ENCODE data around the gene DNAJB11.

DNAJB11 gene

DNA sequence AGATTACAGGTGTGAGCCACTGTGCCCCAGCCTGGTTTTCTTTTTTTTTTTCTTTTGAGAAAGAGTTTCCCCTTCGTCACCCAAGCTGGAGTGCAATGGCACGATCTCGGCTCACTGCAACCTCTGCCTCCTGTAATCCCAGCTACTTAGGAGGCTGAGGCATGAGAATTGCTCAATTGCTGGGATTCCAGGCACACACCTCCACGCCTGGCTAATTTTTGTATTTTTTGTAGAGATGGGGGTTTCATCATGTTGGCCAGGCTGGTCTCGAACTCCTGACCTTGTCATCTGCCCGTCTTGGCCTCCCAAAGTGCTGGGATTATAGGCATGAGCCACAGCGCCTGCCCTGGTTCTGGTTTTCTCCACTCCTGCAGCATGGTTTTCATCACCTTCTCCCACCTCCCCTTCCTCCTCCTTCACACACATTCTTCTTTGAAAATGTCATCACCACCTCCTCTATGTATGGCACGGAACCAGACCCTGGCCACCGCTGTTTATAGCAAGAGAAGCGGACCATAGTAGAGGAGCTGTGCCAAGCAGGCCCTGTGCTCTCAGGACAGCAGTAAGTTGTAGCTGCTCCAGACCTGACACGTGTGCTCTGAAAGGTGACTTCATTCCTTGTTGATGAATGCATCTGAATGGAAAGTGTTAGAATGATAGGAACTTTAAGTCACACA, 27.7 kb downstream of the DNAJB11 start:
- DNase-seq: no peak

GRCh38 chr3:186598794-186599141, 28.2 kb downstream of the DNAJB11 start:
- DNase-seq: no peak

- no peak for DNase-seq
Observed at GRCh38 chr3:186599142-186599784, 28.7 kb downstream of the DNAJB11 start.

GRCh38 chr3:186599785-186600166, 29.3 kb downstream of the DNAJB11 start:
- no peak for DNase-seq

DNA sequence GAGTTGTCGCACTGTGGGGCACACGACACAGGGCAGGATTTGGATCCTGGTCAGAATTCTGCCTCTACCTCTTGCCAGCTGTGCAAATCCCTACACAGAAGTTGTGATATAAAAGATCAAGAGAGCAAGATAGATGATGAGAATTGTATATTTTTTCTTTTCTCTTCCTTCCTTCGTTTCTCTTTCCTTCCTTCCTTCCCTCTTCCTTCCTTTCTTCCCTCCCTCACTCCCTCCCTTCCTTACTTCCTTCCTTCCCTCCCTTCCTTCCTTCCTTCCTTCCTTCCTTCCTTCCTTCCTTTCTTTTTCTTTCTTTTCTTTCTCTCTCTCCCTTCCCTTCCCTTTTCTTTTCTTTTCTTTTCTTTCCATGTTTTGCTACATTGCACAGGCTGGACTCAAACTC, 30.4 kb downstream of the DNAJB11 start:
- no peak for DNase-seq

GRCh38 chr3:186603159-186603558, 32.6 kb downstream of the DNAJB11 start:
- no peak for DNase-seq

DNA sequence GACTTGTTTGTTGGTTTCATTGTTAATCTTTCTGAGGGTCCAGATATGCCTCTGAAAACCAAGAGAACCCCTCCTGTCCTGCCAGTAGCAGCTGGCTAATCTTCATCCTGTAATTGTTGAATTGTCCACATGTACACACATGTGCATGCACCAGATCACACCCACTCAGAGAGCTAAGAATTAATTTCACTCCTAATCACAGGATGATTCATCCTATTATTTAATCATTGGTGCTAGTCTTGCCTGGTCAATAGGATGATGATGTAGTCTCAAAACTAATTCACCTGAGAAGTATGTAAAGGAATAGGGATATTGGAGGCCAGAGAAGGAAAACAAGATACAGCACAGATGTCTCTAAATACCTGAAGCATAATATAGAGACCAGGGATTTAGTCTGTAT, 34.6 kb downstream of the DNAJB11 start:
- DNase-seq: no peak

GRCh38 chr3:186605561-186606545, 35.3 kb downstream of the DNAJB11 start:
- DNase-seq: no peak

DNA sequence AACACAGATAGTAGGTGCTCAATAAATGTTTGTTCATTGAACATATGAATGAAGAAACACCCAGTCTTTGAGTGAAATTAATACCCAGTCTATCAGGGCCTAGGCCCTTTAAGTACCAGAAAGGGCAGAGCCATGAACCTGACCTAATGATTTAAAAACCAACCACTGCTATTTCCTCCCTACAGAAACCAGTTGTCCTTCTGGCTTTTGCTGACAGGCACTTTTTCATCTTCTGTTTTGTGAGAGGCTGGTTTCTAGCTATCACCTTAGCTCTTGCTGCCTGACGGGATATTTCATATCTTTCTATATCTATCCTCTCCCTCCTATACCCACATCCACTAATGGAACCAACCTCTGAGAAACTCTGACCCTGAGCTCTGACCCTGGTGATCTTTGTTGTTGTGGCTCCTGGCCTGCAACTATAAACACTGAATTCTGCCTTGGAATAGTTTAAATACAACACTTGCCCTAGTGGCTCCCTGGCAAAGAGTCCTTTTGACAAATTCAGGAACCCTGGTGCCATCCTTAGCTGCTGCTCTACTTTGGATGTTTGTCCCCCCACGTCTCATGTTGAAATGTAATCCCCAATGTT, 38.2 kb downstream of the DNAJB11 start:
- no peak for DNase-seq

DNA sequence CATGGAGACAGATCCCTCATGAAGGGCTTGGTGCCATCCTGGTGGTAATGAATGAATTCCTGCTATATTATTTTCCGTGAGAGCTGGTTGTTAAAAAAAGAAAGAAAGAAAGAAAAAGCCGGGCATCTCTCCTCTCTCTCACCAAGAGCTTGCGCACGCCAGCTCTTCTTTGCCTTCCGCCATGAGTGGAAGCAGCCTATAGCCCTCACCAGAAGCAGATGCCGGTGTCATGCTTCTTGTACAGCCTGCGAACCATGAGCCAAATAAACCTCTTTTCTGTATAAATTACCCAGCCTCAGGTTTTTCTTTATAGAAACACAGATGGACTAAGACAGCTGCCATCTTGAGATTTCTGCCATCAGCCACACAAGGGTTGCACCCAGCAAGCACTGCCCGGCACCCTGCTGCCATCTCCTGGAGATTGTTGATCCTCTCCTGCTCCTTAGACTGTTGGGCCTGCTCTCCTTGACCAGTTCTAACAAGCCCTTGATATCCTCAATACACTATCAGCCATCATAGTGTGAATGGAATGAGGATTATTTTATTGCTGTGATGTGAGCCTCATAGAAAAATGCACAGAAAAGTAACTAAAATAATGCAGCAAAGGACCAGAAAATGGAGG, 38.8 kb downstream of the DNAJB11 start:
- no peak for DNase-seq

- DNase-seq: no peak
Observed at GRCh38 chr3:186612065-186612464, 41.5 kb downstream of the DNAJB11 start.

DNA sequence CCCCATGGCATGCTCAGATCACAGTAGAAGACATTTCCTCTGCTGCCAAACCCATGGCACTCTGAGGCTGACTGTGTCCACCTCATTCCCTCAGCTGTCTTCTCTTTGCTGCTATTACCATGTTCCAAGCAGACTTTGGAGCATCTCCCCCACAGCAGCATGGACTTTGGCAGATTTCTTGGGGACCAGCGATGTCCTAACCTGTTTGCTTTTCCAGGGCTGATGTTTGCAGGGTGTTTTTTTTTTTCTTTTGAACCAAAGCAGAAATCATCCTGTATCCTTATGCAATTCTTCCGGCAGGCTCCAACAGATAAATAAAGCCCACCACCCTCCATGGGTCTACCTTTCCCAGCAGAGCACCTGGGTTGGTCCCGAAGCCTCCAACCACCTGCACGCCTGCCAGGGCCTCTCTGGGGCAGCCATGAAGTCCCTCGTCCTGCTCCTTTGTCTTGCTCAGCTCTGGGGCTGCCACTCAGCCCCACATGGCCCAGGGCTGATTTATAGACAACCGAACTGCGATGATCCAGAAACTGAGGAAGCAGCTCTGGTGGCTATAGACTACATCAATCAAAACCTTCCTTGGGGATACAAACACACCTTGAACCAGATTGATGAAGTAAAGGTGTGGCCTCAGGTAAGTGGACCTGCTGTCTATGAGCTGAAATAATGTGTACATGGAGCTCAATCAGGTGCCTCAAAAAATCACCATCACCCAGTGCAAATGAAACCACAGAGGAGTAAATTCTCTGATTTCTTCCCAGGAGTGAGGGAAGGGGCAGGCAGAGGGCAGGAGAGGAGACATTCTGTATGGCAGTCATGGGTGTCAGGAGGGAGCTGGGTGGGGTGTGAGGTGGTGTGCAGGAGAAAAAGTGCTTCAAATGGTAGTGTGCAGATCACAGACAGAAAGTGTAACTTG, 42.5 kb downstream of the DNAJB11 start, which contains the start of gene AHSG:
Gene AHSG, plus strand, starts transcription at position 340 of the 916 bp plus-strand sequence. Its CDS starts 82 bp downstream, at position 422.
- DNase-seq: no peak

DNA sequence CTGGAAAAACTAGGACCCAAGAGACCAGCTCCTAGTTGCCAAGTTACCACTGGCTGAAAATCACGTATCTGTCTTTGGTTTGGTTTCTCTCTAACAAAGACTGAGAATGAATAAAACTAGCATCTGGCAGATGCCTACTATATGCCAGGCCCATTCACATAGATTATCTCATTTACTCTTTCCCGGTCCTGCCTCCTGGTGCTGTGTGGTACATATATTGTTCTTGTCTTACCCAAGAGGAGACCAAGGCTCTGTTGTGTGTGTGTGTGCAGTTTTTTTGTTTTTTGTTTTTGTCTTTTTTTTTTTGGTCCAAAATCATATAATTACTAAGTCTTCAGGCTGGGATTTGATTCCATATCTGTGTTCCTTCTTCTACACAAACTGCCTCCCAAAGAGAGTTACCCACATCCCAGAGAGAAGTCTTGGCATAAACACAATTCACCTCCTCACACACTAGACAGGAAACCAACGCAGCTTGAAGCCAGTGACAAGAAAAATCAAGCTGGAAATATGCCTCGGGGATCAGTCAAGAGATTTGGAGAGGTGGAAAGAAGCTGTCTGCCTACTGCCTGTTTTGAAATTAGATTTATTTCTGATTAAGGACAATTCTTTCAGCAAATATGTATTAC, 43.2 kb downstream of the DNAJB11 start:
- no peak for DNase-seq

GRCh38 chr3:186614266-186614596, 43.7 kb downstream of the DNAJB11 start:
- no peak for DNase-seq

GRCh38 chr3:186614597-186615483, 44.3 kb downstream of the DNAJB11 start:
- DNase-seq: peak; percentile 60

DNA sequence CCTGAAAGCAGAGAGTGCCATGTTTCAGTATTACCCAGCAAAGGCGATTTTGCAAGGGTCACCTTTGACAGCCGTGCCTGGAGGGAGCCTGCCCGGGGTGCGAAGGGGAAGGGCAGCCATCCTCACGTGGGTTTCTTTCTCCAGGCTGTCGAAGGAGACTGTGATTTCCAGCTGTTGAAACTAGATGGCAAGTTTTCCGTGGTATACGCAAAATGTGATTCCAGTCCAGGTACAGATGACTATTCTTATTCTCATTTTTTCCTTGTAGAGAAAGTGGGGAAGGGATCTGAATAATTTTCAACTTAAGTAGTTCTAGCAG, 45.7 kb downstream of the DNAJB11 start:
- no peak for DNase-seq

GRCh38 chr3:186617036-186617946, 46.8 kb downstream of the DNAJB11 start:
- peak; percentile 51 for DNase-seq

DNA sequence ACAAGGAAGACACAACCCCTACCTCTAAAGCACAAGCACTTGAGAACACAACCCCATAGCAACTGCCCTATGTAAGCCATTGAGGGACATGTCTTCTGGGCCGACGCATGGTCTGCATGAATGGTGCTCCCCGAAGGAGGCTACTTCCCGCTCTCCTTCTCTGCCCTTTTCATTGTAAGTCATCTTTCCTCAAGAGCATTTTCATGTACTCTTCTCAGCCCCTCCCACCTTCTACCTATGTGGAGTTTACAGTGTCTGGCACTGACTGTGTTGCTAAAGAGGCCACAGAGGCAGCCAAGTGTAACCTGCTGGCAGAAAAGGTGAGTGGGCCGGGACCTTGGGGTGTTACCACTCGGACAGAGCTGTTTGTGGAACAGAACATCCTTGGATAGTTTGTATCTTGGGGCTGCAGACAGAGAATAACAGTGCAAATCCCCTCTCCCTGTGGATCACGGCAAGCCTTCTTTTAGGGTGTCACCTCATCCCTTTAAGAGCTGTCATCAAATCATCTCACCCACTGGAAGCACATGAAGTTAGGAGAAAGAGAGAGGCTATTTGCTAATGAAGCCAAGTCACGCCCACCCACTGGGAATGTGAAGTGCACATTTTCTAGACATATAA, 47.9 kb downstream of the DNAJB11 start:
- no peak for DNase-seq

GRCh38 chr3:186619787-186620212, 49.3 kb downstream of the DNAJB11 start:
- DNase-seq: no peak
